ENCODE results near the gene TVP23A.

Gene TVP23A

DNA sequence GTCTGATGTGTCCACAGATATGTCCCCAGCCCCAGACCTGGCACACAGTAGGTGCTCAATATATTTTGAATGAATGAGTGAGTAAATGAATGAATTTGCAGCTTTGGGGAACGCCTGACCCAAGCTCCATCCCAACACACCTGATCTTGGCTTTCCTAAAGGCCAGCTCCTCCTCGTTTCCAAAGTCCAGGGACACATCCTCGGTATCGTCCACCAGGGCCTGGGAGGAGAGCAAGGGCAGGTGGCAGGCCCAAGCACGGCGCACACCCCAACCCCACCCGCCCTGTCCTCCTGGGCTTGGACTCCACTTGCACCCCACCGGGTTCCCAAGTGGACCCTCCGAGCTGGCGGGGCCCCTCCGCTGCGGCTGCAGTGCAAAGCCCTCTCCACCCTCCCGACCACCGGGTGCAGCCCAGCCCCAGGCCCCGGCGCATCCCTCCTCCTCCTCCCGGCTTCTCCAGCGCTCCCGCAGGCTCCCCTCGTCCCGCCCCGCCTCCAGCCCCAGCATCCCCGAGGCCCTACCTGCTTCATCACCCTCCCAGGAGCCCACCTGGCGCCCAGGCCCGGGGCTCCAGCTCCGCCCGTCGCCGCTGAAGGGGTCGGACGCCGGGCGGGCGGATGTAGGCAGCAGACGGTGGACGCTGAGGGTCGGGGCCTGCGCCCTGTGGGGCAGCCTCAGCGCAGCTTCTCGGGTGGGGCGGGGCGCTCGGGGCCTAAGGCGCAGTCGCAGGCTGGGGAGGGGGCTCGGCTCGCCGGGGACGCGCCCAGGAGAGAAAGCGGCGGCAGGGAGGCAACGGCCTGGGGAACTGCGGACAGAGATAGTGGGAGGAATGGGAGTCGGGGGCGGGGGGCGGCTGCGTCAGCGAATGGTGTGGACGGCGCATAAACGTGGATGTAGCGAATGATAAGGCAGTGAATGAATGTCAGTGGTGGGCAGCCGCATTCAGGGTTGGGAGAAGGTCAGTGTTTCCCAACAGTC is at the start of gene TVP23A:
Gene TVP23A (minus strand): TSS at position 832 of the 979 bp plus-strand sequence. CDS start 301 bp downstream, at position 531.
- DNase-seq: no peak

DNA sequence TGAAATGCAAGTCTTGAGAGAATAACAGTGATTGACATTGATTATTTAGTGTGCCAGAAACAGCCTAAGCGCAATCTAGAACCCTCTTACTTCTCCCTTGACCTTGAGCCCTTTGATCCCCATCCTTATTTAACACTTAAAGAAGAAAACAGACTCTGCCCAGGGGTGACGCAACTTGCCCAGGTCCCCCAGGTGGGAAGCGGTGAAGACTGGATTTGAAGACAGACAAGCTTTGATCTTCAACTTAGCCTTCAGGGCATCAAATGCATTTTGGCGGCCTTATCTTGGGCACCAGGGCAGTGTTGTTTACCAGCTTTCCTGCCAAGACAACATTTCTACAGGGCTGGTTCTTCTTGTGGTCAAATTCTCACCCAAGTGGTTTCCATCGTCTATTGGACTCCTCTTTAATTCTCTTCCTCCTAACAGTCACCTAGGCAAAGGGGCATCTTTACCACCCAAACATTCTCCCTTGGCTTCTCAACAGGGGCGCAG is 49.6 kb upstream of the TVP23A start:
- no peak for DNase-seq

DNA sequence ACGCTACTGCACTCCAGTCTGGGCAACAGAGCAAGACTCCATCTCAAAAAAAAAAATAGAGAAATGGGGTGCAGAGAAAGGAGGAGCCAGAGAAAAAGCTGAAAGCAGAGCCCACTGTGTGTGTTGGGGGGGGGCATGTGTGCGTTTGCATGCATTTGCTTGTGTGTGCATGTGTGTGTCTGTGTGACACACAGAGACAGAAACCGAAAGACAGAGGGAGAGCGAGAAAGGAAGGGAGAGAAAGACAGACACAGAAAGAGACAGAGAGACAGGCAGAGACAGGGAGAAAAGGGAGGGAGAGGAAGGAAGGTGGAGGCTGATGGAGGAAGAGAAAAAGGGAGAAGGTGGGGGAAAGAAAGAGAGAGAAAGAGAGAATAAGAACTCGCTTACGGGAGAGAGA is 48.6 kb upstream of the TVP23A start:
- no peak for DNase-seq

DNA sequence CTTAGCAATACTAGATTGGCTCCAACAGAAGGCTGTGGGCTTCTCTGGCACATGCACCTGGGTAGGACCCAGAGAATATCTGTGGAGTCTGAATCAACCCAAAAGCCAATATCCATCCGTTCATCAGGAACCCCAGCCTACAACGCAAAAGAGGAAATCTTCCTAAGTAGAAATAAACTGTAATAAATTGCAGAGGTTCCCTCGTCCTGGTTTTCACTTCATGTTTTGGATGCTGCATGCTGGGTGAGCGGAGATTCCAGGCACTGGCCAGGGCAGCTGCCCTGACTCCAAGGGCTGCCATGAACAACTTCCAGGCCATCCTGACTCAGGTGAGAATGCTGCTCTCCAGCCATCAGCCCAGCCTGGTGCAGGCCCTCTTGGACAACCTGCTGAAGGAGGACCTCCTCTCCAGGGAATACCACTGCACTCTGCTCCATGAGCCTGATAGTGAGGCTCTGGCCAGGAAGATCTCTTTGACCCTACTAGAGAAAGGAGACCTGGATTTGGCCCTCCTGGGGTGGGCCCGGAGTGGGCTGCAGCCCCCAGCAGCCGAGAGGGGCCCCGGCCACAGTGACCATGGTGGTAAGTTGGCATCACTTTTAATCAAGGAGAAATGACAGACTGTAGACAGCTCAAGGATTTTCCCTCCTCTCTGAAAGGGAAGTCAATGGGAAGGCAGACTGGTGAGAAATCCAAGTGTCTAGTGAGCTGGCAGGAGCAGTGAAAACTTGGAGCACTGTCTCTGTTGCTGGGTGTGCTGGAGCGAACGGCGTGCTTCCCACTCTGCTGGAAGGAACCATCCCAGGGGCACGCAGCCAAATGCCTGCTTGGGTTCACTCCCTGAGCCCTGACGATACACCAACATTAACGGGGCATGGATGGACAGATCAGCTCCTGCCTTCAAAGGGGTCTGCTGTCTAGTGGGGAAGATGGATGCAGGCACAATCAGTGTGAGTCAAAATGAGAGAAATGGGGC is 47.7 kb upstream of the TVP23A start:
- no peak for DNase-seq

DNA sequence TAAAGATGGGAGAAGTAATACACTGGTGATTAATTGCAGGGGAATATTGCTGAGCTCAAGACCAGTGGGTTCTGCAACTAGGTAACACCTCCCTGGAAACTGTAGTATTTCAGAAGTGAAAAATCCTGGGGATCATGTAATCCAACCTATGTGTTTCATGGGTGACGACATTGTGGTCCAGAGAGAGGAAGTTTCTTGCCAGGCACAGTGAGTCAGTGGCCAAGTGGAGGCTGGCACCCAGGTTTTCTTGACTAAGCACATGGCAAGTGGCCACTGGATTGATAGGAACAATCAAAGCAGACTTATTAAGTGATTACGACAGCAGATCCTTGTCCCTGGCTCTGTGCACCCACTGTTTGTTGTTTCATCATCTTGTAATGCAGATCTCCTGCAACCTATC is 43.8 kb upstream of the TVP23A start:
- DNase-seq: no peak

DNA sequence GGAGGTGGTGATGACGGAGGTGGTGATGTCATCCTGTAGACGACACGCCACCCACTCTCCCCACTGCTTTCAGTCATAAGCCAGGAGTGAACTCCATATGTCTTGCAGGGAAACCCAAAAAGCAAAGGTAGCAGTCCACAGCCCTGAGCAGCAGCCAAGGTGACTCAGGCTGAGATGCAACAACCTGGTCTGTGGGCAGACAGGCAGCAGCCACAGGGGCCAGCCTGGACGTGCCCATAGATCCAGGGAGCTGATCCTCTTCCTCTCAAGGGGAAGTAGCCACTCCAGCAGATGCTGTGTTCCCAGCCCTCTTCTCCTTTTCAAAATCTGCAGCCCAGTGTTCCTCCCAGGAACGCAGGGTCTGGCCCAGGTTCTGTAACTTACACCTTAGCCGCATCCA is 41.1 kb upstream of the TVP23A start:
- DNase-seq: no peak

DNA sequence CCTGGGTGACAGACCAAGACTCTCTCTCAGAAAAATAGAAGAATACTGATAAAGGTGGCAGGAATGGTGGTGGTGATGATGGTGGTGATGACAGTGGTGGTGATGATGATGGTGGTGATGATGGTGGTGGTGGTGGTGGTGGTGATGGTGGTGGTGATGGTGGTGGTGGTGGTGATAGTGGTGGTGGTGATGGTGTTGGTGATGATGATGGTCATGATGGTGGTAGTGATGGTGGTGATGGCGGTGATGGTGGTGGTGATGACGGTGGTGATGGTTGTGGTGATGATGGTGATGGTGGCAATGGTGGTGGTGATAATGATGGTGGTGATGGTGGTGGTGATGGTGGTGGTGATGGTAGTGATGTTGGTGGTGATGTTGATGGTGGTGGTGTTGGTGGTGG is 40.4 kb upstream of the TVP23A start:
- no peak for DNase-seq

DNA sequence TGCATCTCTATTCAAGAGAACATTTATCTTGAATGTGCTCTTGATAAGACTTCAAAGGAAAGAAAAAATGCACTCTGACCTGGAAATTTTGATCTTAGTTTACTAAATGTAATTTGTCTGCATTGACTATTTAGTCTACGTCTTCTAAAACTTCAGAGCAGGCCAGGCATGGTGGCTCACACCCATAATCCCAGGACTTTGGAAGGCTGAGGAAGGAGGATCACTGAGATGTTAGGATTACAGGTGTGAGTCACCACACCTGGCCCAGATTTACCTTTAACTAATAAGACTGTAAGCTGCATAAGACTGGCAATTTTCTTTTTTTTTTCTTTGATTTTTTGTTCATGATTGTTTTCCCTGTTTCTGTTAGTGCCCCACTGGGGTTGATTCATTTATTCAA is 39.6 kb upstream of the TVP23A start:
- DNase-seq: no peak

DNA sequence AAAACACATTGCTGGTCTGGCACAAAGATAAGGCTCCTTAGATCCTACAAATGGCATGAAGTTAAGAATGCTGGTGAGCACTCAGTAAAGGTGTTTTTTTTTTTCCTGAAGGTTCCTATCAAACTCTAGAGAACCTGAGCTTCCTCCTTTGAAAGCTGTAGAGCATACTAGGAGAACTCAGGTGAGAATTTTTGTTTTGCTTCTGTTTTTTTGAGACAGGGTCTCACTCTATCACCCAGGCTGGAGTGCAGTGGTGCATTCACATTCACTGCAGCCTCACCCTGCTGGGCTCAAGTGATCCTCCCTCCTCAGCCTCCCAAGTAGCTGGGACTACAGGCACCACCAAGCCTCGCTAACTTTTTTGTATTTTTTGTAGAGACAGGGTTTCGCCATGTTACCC is 37.4 kb upstream of the TVP23A start:
- no peak for DNase-seq

DNA sequence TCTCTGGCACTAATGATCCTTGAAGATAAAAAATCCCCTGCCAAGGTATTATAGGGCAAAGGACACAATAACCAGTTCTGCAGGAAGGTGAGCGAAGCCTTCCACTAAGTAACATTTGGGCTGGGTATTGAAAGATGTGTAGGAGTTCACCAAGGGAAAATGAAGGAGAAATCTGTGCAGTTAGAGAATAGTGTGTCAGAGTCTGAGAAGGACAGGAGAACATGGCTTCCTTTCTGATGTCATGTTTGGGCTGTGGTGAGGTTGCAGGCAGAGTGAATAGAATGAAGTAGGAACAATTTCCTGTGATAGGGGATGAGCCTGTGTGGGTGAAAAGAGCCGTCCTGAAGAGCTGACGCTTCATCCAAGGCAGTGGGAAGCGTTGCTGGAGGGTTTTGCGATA is 34.4 kb upstream of the TVP23A start:
- no peak for DNase-seq

DNA sequence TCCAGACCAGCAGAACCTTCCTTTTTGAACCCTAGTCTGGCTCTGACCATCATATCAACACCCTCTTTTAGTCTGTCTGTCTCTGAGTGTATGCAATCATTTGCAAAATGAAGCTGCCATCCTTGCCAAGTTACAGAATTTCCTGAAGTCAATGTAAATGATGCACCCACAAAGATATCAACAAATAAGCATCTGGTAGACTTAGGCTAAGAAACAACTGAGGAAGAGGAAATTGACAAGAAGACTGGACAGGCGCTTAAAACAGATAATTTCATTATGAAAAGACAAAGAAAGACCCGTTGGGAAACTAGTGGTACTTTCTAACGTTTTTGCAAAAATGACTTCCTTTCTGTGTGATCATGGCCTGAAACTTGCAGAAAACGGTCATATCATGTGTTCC is 33.7 kb upstream of the TVP23A start:
- DNase-seq: no peak

DNA sequence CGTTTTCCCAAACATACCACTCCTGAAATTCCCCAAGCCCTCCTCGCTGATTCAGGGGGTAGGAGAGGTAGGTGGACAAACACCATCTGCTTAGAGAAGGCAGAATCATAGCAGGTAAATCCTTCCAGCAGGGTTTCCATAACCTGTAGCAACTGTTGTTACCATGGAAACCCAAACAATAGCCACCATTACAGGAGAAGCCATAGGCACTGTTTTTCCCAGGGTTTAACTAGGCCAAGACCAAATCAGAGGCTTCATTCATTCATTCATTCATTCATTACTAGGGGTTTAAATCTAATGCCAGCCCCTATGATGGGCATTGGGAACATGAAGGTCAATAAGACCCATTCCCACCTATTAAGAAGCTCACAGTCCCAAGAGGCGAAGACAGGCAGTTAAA is 32.9 kb upstream of the TVP23A start:
- DNase-seq: no peak

DNA sequence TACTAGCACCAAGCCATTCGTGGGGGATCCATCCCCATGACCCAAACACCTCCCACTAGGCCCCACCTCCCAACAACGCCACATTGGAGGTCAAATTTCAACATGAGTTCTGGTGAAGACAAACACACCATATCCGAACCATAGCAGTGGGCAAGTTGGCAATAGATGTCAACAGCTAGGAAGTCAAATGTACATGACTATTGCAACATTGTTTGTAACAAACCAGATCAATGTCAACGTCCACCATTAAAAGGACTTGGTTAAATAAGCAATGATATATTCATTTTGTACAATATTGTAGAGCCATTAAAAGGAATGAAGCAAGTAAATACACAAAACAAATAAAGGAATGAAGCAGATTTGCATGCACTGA is 31.9 kb upstream of the TVP23A start:
- DNase-seq: no peak

DNA sequence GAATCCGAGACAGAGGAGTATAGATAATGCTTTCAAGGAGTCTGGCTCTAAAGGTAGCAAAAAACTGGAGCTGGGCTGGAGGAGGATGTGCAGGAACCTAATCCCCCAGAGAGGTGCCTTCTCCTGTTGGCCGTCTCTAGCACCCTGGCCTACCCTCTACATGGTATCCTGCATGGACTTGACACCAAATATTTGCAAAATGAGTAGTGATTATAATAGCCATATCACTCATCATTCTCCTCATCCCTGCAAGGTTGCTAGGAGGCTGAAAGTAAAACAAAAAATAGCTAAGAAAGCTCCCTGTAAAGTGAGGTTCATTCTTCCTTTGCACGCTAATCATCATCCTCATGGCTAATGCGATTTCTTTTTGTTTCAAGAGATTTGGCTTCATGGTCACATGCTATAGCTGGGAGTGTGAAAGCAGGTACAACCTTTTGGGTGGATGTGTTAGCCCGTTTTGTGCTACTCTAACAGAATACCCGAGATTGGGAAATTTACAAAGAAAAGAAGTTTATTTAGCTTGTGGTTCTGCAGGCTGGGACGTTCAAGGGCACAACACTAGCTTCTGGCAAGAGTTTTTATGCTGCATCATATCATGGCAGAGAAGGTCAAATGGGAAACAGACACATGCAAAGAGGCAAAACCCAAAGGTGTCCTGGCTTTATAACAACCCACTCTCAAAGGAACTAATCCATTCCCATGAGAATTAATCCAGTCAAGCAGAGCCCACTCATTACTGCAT is 31.3 kb upstream of the TVP23A start:
- no peak for DNase-seq

DNA sequence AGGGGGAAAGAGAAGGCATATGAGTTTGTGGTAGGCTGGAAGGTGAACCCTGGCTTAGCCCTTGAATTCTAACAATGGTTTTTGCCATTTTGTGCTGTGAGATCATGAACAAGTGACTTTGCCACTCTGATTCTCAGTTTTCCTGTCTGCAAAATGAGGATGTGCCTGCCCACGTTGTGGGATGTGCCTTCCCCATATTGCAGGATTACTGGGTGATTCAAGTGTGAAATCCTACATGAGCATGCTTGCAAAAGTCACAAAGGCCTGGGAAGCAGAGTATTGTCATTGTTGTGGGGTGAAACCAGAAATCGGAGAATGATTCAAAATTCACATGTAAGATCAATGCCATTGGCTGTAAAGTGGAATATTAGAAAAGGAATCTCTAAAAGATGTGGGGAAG is 28.6 kb upstream of the TVP23A start:
- no peak for DNase-seq

DNA sequence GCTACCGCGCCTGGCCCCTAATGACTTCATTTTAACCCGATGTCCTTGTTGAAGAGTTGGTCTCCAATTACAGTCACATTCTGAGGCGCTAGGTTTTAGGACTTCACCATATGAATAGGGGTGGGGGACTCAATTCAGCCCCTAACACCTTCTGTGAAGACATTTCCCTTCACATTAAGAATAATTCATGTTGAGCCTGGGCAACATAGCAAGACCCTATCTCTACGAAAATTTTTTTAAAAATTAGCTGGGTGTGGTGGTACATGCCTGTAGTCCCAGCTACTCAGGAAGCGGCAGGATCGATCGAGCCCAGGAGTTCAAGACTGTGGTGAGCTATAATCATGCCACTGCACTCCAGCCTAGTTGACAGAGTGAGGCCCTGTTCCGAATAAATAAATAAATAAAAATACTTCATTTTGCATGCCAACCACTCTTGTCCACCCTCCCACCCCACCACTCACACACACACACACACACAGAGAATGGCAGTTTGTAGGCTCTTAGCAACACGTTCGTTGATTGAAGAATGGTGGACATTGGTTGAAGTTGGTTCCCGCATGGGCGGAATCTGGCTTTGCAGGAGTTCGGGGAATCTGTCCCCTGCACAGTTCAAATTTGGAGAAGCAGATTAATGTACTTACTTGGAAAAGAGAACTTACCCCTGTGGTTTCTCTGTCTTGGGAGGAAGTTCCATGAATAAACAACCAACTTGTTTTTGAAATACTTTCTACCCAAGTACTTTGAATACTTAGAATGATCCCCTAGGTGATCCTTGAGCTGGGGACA is 27.8 kb upstream of the TVP23A start:
- DNase-seq: no peak

DNA sequence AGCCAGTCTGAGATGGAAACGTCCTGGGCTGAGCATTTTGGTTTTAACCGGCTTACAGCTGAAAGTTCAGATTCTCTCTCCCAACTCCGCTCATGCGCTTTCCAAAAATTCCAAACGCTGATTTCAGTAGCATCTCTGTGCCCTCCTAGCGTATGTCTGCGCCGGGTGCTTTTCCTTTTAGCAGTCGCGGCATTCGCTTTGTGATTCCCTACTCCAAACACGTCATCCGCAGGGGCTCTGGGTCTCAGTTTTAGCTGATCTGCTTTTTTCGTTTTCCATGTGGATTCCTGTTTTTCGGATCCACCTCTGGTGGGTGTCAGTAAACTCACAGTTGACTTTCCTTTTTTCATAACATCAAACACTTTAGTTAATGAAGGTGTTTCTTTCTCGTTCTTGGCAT is 22.1 kb upstream of the TVP23A start:
- DNase-seq: no peak

DNA sequence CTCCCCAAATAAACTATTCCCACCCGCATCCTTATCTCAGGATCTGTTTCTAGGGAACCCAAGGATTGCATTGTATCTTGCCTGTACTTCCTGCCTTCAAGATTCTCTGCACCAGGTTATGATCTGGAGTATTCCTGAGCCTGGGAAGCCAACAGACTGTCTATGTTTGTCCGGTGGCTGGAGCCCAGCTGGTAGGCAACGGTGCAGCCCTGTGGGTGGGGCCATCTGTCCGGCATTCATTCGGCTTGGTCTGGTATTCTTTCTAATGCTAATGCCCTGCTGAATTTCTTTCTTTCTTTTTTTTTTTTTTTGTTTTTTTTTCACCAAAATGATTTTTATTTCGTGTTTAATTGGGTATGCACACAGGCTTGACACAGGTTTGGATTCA is 20.7 kb upstream of the TVP23A start:
- no peak for DNase-seq

DNA sequence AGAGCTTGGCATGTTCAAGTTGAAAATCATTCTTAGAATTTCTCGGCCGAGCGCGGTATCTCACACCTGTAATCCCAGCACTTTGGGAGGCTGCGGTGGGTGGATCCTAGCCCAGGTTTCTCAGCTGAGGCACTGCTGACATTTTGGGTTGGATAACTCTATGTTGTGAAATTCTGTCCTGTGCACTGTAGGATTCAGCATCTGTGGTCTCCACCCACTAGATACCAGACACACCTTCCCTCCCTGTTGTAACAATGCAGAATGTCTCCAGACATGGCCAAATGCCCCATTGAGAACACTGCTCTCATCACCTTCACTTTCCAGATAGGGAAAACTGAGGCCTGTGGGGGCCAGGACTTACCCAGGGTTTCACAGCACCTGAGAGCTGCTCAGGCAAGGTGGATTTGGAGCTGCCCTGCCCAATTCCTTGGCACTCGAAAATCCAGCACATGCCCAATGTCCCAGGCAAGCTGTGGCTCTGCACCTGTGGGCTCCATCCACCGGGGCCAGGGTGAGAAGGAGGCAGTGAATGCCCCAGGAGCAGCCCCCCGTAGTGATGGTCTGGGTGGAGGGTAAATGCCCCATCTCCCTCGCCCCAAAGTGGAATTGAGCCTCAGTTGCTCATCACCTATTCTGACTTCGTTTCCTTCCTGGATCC is 20.2 kb upstream of the TVP23A start:
- no peak for DNase-seq

DNA sequence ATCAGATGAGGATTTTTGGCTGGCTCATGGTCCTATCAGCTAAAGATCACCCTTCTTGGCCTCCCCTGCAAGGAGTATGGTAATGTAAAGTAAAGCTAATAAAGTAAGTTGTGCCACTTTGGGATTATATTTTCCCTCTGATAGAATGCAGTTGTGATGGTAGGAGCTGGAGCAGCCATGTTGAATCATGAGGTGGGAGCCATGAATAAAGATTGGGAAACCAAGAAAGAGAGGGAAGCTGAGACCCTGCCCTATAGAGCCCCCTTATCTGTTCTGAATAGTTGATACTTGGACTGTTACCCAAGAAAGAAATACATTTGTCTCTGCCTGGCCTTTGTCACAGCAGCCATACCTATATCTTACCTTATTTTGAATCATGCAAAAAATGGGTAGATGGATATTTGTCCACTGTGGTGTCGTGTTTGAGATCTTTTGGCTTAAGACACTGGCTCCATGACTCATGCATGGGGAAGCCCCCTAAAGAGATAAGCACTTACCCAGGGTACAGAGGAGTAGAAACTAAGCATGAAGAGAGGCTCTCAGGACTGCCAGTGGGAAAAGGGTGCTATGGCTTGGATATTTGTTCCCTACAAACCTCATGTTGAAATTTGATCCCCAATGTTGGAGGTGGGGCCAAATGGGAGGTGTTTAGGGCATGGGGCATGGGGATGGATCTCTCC is 17.7 kb upstream of the TVP23A start:
- DNase-seq: no peak
